Sigmoid colon (tissue), 7 donors: ENCODE measurements around the gene ITPR1. TPM values are rescaled to one million over a fixed set of nuclear protein-coding genes. Genes with fewer than 3 reads are reported as not detected.
A peak's percentile ranks its signal among the peaks of the same experiment; 100 is the strongest.

ENCODE experiments used
- DNase-seq: peaks from one replicate; pipeline ENCODE4 v3.0.0-alpha.2; 2019
- H3K27ac ChIP-seq, 4 donors: fragments of 200-600 bp; sonication (generic); one replicate each; pipeline ENCODE4 v1.5.1; 2016 to 2019; ENCODE audit warnings: mild to moderate bottlenecking in 1 of 4
- H3K27me3 ChIP-seq, 3 donors: fragments of 200-600 bp; sonication (generic); one replicate each; pipeline ENCODE4 v1.5.1; 2019; ENCODE audit warnings: mild to moderate bottlenecking in 1 of 3
- H3K36me3 ChIP-seq, 4 donors: fragments of 200-600 bp; sonication (generic); one replicate each; pipeline ENCODE4 v1.5.1; 2016 to 2019
- H3K4me1 ChIP-seq, 4 donors: fragments of 200-600 bp; sonication (generic); one replicate each; pipeline ENCODE4 v1.5.1; 2017 to 2019
- H3K4me3 ChIP-seq, 4 donors: fragments of 200-600 bp; sonication (generic); one replicate each; pipeline ENCODE4 v1.5.1; 2017 to 2019; ENCODE audit warnings: mild to moderate bottlenecking in 2 of 4, moderate library complexity in 1 of 4
- H3K9me3 ChIP-seq, 4 donors: fragments of 200-600 bp in 3 of 4; sonication (generic) in 3 of 4; one replicate each; pipeline versions ENCODE4 v1.5.1 to v1.6.1; 2013 to 2019
- CTCF ChIP-seq, 4 experiments: fragments of 450-650 bp in 3 of 4; fragments of 200-600 bp in 1 of 4; IDR thresholded peaks; one replicate each; pipeline ENCODE4 v1.5.1; 2016 to 2019; ENCODE audit warnings: antibody characterized with exemption in 4 of 4, mild to moderate bottlenecking in 3 of 4, moderate library complexity in 2 of 4
- EP300 ChIP-seq, 4 donors: sonication (generic); formaldehyde crosslinking; IDR thresholded peaks; one replicate each; pipeline ENCODE4 v1.6.1; 2017; ENCODE audit warnings: antibody characterized with exemption in 4 of 4
- POLR2A ChIP-seq, 2 donors: fragments of 450-650 bp; IDR thresholded peaks; one replicate each; pipeline ENCODE4 v1.6.1; 2016; ENCODE audit warnings: antibody characterized with exemption in 2 of 2, mild to moderate bottlenecking in 2 of 2, moderate library complexity in 2 of 2
- POLR2AphosphoS5 ChIP-seq, 4 donors: sonication (generic); formaldehyde crosslinking; IDR thresholded peaks; one replicate each; pipeline ENCODE4 v1.6.1; 2017; ENCODE audit warnings: antibody characterized with exemption in 4 of 4
- WGBS, 2 donors: extraction: QIAGEN DNeasy Blood & Tissue Kit; methylation state at CpG; one replicate each; pipeline ENCODE4 v1.1.7; 2013; 5-methylcytosine and 5-hydroxymethylcytosine counted together
- intact Hi-C: fragments of 100-400 bp; cut with DNase I; formaldehyde crosslinking; loops from one replicate; pipeline ENCODE4 v1.15.1; 2023
- polyA plus RNA-seq, 3 donors: library from polyadenylated mRNA; stranded (reverse); fragments of 200-250 nt; gene quantifications; one replicate each; pipeline ENCODE4 v1.2.3, GENCODE V29; 2013
- total RNA-seq, 4 donors: library from RNA; depleted of rRNA; stranded (reverse); fragments of >200 nt; gene quantifications; one replicate each; pipeline ENCODE4 v1.1.0, GENCODE V29; 2016
- donor health status: healthy with polysubstance abuse.
- donor health status: Bipolar disorder and iron deficiency.
- donor health status: healthy.

ITPR1 gene
- total and polyA plus RNA-seq, 7 donors, result 1.4 to 206 (median 111) TPM

GRCh38 chr3:4599612-4600011 lies 106.5 kb downstream of the ITPR1 start:
- H3K27me3 ChIP-seq, result no peaks in the 10 kb centered on the region
- H3K4me3 ChIP-seq, result no peak overlapping the region
- intact Hi-C loops, result no loop called here
- no peaks in the 10 kb centered on the region for H3K36me3 ChIP-seq
- no peak overlapping the region for H3K27ac ChIP-seq
- no peaks in the 10 kb centered on the region for H3K9me3 ChIP-seq
- DNase-seq, result no peak
- 82 to 89% methylated on average over 4 of the region's 4 CpGs for WGBS, 2 donors
- H3K4me1 ChIP-seq, result peaks cover 0 to 14% (median 5%) of the 10 kb centered on the region in 4 donors
- TF ChIP-seq POLR2AphosphoS5 (IDR thresholded peaks at IDR 0.05) (no peak), CTCF (IDR thresholded peaks at IDR 0.05) (no peak), POLR2A (IDR thresholded peaks at IDR 0.05) (no peak), EP300 (IDR thresholded peaks at IDR 0.05) (no peak)

GRCh38 chr3:4600493-4600892 lies 107.3 kb downstream of the ITPR1 start:
- no peak for DNase-seq
- Histone ChIP-seq H3K27ac (no peak overlapping the region), H3K4me1 (peaks cover 0 to 15% (median 5%) of the 10 kb centered on the region in 4 donors), H3K4me3 (no peak overlapping the region), H3K9me3 (no peaks in the 10 kb centered on the region), H3K36me3 (no peaks in the 10 kb centered on the region), H3K27me3 (no peaks in the 10 kb centered on the region)
- intact Hi-C loops, result no loop called here
- WGBS, 2 donors, result 82 to 86% methylated on average over 6 of the region's 6 CpGs
- TF ChIP-seq CTCF (IDR thresholded peaks at IDR 0.05) (no peak), POLR2A (IDR thresholded peaks at IDR 0.05) (no peak)

- DNase-seq, result no peak
- intact Hi-C loops, result no loop called here
- 68 to 71% methylated on average over 3 of the region's 3 CpGs for WGBS, 2 donors
- Histone ChIP-seq H3K27me3 (no peaks in the 10 kb centered on the region), H3K4me3 (no peak overlapping the region), H3K36me3 (no peaks in the 10 kb centered on the region), H3K27ac (no peak overlapping the region), H3K9me3 (no peaks in the 10 kb centered on the region), H3K4me1 (peaks cover 0 to 22% (median 14%) of the 10 kb centered on the region in 4 donors)
- TF ChIP-seq EP300 (IDR thresholded peaks at IDR 0.05) (no peak), CTCF (IDR thresholded peaks at IDR 0.05) (no peak), POLR2AphosphoS5 (IDR thresholded peaks at IDR 0.05) (no peak), POLR2A (IDR thresholded peaks at IDR 0.05) (no peak)
These were observed 108.7 kb downstream of the ITPR1 start for GRCh38 chr3:4601892-4602291.

- Histone ChIP-seq H3K27me3 (no peaks in the 10 kb centered on the region), H3K36me3 (no peaks in the 10 kb centered on the region), H3K9me3 (no peaks in the 10 kb centered on the region), H3K4me1 (peaks cover 0 to 21% (median 18%) of the 10 kb centered on the region in 4 donors), H3K27ac (no peak overlapping the region), H3K4me3 (no peak overlapping the region)
- no peak for DNase-seq
- TF ChIP-seq POLR2A (IDR thresholded peaks at IDR 0.05) (no peak), CTCF (IDR thresholded peaks at IDR 0.05) (no peak), EP300 (IDR thresholded peaks at IDR 0.05) (no peak), POLR2AphosphoS5 (IDR thresholded peaks at IDR 0.05) (no peak)
- intact Hi-C loops, result no loop called here
- 94 to 97% methylated on average over 5 of the region's 5 CpGs for WGBS, 2 donors
These were observed 111.5 kb downstream of the ITPR1 start for GRCh38 chr3:4604693-4605092.

GRCh38 chr3:4606911-4607310 lies 113.8 kb downstream of the ITPR1 start:
- 76 to 83% methylated on average over 4 of the region's 4 CpGs for WGBS, 2 donors
- TF ChIP-seq CTCF (IDR thresholded peaks at IDR 0.05), result no peak
- TF ChIP-seq EP300 (IDR thresholded peaks at IDR 0.05), result no peak
- TF ChIP-seq POLR2A (IDR thresholded peaks at IDR 0.05), result no peak
- TF ChIP-seq POLR2AphosphoS5 (IDR thresholded peaks at IDR 0.05), result no peak
- intact Hi-C loops, result no loop called here
- no peaks in the 10 kb centered on the region for H3K9me3 ChIP-seq
- H3K4me1 ChIP-seq, result peaks cover 0 to 21% (median 18%) of the 10 kb centered on the region in 4 donors
- H3K4me3 ChIP-seq, result no peak overlapping the region
- DNase-seq, result no peak
- peak overlapping the region in 1 of 4 donors; percentile 23 for H3K27ac ChIP-seq
- no peaks in the 10 kb centered on the region for H3K27me3 ChIP-seq
- no peaks in the 10 kb centered on the region for H3K36me3 ChIP-seq
